Middle frontal gyrus (tissue), 1 donor: ENCODE measurements around the gene TAS2R19.

Experiments
- DNase-seq: peaks from one replicate; pipeline ENCODE4 v3.0.0-alpha.2; 2015; ENCODE audit warnings: low spot score; ENCODE audit errors: extremely low spot score

TAS2R19 gene

GRCh38 chr12:10994307-10994706 is 28.1 kb downstream of the TAS2R19 start:
- no peak for DNase-seq

- no peak for DNase-seq
These were observed 33.3 kb downstream of the TAS2R19 start for GRCh38 chr12:10989107-10989506.

GRCh38 chr12:10986812-10987211 is 35.6 kb downstream of the TAS2R19 start, which contains the start of gene TAS2R50:
TSS of gene TAS2R50 (minus strand) at chr12:10986912. CDS start at chr12:10986860, 52 bp downstream.
- no peak for DNase-seq

- no peak for DNase-seq
These were observed 40.2 kb downstream of the TAS2R19 start for GRCh38 chr12:10982244-10982643.

GRCh38 chr12:10974965-10975364 is 47.5 kb downstream of the TAS2R19 start:
- no peak for DNase-seq
